HG03135 (cell line): ENCODE data around the gene CCDC190.
"Not testable (repeated sequence)": the region's sequence is repeated elsewhere in the genome, so short reads cannot be mapped to it uniquely, and the experiment has no call there.

Experiments
- ATAC-seq: cut with Tn5 transposase; IDR thresholded peaks from one replicate; pipeline ENCODE4 v1.9.1; 2021; ENCODE audit warnings: mild to moderate bottlenecking, moderate library complexity; ENCODE audit not compliant: unreplicated experiment

CCDC190 gene

DNA sequence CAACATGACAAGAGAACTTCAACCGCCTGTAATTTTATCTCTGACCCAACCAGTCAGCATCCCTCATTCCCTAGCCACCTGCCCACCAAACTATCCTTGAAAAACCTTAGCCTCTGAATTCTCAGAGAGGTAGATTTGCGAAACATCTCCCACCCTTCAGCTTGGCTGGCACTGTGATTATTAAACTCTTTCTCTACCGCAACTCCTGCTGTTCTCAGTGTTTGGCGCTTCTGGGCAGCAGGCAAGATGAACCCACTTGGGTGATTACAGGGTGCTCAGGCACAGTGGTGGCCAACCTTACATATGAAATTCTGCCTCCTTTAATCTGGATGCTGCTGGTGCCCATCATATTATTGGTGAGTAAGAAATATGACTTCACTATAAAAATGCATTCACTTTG, 22.1 kb downstream of the CCDC190 start:
- ATAC-seq, result no peak

DNA sequence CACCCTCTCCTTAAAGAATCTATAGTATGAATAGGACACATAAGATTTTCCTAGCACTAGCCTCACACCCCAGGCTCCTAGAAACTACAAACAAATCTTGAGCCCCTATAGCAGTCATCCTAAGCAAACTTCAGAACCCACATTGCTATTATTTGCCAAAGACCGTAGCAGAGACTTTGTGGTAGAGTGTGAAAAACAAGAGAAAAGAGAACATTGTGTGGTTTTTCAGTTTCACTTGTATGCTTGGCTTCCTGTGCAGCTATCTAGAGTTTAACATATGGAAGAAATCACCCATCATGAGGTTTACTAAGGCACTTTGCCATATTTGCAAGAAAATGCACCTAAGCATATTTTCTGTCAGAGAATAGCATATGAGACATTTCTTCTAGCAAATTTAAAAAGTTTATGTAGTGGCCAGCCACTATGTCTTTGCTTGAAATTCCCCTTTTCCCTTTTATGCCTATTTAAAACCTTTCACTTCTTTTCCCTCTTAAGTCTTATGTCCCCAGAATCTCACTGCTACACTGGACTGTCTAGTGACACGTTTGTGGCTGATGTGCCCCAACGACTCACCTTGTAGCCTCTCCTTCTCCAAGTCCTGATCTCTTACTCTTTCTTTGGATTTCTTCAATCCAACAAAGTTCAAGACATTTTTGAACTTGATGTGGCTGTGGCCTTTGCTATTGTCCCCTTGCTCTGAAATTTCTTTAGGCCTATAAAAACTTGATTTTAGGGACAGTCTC, 25.6 kb downstream of the CCDC190 start:
- peak; percentile 85 for ATAC-seq

DNA sequence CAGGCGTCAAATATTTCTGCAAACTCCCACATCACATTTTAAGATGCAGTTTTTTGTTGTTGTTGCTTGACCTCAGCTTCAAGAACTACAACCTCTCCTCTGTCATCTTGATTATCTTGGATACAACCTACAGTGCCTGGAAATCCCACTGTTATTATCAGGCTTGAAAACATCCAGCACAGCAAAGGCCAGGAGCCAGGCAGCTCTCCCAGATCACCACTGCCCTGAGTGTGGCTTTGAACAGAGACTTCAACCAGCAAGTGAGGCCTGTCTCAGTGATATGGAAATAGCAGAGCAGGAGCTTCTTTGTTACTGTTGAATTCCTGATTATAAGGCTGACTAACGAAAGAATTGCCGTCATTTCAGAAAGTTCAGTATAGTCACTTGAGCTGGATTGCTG, 28.5 kb downstream of the CCDC190 start:
- ATAC-seq, result no peak

DNA sequence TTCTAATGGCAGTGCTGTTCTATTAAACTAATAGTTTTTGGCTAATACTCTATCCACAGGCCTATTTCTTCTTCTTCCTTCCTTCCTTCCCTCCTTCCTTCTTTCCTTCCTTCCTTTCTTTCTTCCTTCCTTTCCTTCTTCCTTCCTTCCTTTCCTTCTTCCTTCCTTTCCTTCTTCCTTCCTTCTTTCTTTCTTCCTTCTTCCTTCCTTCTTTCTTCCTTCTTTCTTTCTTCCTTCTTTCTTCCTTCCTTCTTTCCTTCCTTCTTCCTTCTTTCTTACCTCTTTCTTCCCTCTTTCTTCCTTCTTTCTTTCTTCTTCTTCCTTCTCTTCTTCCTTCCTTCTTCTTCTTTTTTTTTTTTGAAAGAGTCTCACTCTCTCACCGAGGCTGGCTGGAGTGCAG, 31.7 kb downstream of the CCDC190 start:
- no peak for ATAC-seq

DNA sequence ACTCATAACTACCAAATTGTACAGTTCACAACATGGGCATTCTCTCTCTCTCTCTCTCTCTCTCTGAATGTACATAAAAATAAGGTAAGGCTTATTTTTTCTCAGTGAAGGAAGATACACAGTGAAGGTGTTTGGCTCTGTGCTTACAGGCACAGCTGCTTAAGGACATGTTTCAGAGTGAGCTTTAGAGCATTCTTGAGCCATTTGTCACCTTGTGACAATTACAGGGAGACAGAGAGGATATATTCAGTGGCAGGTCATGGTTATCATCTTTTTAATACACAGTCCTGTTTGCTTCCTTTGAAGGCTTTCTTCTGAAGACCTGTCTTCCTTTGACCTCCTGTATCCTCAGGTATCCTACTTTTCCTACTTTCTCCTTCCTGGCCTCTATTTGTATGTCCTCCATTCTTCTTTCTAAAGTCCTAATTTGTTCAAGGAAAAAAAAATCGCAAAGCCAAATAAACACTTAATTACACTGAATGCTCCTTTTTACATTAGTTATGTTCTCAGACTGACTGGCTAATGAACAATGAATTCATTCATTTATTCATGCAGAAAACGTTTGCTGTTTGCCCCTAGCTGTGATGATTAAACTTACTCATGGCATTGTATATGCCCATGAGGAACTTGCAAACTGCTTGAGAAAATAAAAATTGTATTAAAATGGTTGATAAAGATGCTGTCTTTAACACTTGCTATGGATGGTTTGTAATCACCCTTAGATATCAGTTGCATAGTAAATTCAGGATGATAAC, 37.0 kb downstream of the CCDC190 start:
- no peak for ATAC-seq

DNA sequence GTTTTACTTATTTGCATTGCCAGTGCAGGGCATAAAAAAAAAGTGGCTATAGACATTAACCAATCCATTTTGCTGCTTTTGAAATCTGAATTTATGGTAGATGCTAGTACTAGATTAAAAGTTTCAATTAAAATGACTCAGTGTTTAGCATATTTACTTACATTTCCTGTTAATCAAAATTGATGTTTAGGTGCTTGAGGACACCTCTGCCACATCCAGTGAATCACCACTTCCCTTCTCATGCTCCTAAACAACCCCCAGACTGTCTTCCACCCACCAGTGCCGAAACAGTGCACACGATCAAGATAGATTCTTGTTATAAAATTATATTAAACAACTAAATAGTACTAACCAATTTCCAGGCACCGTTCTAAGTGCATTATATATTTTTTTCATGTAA, 37.7 kb downstream of the CCDC190 start:
- ATAC-seq, result no peak

DNA sequence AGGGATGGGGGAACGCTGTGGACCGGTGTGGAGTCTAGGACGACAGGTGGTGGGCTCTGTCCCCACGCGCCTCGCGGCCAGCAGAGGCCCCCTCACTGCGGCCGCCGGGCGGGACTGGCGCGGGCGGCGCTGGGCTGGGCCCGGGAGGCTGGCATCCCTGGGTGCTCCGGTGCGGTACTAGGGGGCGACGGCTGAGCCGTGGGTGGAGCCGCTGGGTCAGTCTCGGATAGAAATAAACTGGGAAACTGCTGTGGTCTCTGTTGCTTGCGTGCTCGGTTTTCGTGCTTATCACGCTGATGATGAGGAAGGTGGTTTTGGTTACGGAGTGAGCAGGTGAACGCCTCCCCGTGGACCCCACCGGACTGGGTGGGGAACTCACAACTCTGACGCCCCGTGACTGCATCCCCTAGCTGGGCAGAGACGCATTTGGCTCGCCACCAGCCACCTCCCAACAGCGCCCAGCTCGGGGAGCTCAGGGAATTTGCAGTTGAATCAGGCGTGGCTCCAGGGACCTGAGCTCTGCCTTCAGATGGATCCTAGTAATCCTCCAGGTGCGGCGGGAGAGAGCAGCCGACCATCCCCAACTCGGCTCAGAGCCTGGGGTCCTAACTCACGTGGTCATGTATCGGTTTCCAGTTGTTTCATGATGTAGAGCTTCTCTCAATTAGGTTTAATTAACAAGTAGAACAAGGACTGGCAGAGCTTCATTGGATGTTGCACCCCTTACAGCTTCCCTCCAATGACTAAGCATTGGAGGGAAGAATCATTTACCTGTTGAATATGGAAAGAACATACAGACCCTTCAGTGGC, 38.4 kb downstream of the CCDC190 start:
- ATAC-seq, result no peak

DNA sequence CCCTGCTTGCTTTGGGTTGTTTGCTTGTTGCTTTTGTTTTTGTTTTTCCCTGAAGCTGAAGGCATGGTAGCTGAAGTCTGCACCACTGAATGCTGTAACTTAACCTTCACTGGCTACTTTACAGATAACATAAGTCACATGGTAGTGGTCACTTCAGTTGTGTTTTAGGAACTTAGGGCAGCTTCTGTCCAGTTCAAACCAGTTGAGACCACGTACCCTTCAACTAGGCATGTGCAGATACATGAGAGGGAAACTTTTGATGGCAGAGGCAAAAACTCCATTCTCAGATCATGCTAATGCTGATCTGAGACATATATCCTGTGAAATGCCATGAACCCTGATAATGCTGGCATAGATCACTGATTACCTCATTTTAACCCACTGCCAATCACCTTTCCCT, 42.3 kb downstream of the CCDC190 start:
- ATAC-seq, result not testable (repeated sequence)

DNA sequence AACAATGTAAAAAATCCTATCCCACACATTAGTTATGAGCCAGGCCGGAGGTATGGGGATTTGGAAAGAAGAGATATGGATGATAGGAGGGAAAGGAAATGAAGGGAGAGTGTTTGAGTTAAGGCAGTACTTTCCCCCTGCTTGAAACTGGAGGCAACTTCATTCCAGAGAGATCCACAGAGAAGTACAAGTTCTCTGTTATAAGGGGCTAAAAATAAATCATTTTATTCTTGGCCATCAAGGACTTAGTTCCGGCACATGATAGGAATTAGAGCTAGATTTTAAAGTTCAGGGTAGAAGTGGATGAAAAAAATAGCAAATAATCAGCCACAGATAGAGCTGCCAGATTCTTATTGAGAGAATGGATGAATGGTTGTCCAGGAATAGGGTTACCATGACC, 42.8 kb downstream of the CCDC190 start:
- not testable (repeated sequence) for ATAC-seq

DNA sequence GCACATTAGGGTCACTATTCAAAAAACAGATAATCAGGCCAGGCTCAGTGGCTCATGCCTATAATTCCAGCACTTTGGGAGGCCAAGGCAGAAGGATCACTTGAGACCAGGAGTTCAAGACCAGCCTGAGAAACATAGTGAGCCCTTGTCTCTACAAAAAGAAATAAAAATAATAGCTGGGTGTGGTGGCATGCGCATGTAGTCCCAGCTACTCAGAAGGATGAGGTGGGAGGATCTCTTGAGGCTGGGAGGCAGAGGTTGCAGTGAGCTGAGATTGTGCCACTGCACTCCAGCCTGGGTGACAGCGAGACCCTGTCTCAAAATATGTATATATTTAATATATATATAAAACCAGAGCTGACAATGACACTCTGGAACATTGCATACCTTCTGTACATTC, 48.6 kb downstream of the CCDC190 start:
- ATAC-seq, result not testable (repeated sequence)

DNA sequence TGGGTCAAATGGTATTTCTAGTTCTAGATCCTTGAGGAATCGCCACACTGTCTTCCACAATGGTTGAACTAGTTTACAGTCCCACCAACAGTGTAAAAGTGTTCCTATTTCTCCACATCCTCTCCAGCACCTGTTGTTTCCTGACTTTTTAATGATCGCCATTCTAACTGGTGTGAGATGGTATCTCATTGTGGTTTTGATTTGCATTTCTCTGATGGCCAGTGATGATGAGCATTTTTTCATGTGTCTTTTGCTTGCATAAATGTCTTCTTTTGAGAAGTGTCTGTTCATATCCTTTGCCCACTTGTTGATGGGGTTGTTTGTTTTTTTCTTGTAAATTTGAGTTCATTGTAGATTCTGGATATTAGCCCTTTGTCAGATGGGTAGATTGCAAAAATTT, 53.5 kb downstream of the CCDC190 start:
- not testable (repeated sequence) for ATAC-seq
